Activated CD8-positive, alpha-beta memory T cell treated with anti-CD3 and anti-CD28 coated beads, Interleukin-2, amount 50 U/mL, for 4 hours (primary cell): ENCODE data around the gene CDH7.

Experiments
- DNase-seq: peaks from one replicate; pipeline ENCODE4 v3.0.0-alpha.2; 2020

Gene CDH7

GRCh38 chr18:65922103-65922502, 171.3 kb downstream of the CDH7 start:
- DNase-seq: no peak

DNA sequence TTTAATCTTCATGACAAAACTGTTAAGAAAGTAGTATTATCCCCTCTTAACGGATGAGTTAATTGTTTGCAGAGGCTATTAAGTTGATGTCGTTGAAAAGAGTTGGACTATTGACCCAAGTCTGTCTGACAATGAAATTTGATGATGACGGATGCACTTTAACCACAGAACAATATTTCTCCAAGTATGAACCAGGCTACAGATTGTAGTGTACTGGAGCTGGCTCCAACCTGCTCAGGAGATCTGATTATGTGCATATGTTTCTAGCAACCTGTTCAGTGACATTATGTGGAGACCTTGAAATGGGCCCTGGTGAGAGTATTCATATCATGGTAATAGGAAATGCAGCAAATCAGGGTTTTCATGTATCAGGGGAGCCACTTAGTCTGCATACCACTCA, 174.1 kb downstream of the CDH7 start:
- no peak for DNase-seq

DNA sequence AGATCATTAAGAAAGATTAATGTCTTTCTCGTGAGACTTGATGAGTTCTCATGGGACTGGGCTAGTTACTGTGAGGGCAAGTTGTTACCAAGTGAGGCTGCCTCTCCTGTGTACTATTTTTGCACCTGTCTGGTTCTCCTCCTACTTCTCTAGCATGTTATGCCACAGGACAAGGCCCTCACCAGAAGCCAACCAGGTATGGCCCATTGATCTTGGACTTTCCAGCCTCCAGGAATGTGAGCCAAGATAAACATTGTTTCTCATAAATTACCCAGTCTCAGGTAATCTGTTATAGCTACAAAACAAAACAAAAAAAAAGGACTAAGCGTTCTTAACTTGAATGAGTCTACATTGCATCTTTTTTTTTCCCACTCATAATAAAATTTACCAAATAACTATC, 184.1 kb downstream of the CDH7 start:
- no peak for DNase-seq

- DNase-seq: no peak
Measured at GRCh38 chr18:65936678-65937077, 185.9 kb downstream of the CDH7 start.

DNA sequence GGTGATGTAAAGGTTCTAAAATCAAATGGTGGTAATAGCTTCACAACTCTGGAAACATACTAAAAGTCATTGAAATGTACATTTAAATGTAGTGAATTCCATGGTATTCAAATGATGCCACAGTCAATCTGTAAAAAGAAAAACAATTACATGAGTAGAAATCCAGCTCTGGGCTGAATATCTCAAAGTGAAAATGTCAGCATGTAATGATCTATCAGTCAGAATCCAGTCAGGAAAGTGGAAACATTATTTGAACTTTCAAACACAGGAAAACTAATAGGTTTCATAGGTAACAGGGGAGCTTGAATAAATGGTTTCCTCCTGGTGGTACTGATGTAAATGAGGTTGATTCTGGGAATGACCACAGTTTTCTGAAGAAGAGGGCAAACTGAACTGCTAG, 186.4 kb downstream of the CDH7 start:
- no peak for DNase-seq

DNA sequence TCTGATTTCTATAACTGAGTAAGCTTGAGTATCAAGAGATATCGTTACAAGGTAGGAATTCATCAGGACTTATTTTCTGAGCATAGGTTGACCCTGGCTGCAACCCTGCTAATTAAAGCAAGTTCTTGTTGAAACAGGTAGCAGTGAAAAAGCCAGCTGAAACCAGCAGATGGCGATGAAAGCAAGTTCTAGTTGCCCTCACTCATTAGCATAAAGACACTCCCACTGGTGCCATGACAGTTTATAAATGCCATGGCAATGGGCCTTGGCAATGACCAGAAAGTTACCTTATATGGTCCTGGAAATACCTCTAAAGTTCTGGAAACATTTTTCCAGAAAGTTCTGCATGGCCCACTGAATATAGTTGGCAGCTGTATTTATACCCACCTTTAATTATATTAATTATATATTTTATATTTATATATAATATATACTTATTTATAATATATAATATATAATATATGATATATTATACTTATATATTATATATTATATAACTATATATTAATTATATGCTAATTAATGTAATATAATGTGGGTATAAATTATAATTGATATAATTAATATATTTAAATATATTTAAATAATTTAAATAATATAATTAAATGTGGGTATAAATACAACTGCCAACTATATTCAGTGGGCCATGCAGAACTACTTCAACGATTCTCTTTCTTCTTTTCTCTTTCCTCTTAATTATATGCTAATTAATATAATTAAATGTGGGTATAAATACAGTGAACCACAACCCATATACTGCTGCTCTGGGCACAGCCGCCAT, 188.0 kb downstream of the CDH7 start:
- no peak for DNase-seq
